Measurements from ENCODE around the gene MYO1B.
"Not testable (repeated sequence)": the region's sequence is repeated elsewhere in the genome, so short reads cannot be mapped to it uniquely, and the experiment has no call there.

MYO1B gene

GRCh38 chr2:191436368-191437055 is 191.3 kb downstream of the MYO1B start:
- no peaks in the 10 kb centered on the region for H3K4me1 ChIP-seq (ENCODE audit: insufficient read depth, low read length)
- H3K4me3 ChIP-seq (ENCODE audit: low read length), result no peak overlapping the region
- H3K36me3 ChIP-seq (ENCODE audit: insufficient read depth, low read length), result no peaks in the 10 kb centered on the region
- H3K9me3 ChIP-seq (ENCODE audit: low read length), result no peaks in the 10 kb centered on the region
- no peaks in the 10 kb centered on the region for H3K27me3 ChIP-seq (ENCODE audit: insufficient read depth, low read length)
- H2AFZ ChIP-seq (ENCODE audit: low read depth, low read length), result no peak overlapping the region

- H2AFZ ChIP-seq (ENCODE audit: low read depth, low read length), result no peak overlapping the region
- no peaks in the 10 kb centered on the region for H3K36me3 ChIP-seq (ENCODE audit: insufficient read depth, low read length)
- H3K9me3 ChIP-seq (ENCODE audit: low read length), result no peaks in the 10 kb centered on the region
- no peaks in the 10 kb centered on the region for H3K27me3 ChIP-seq (ENCODE audit: insufficient read depth, low read length)
- H3K4me3 ChIP-seq (ENCODE audit: low read length), result no peak overlapping the region
- H3K4me1 ChIP-seq (ENCODE audit: insufficient read depth, low read length), result no peaks in the 10 kb centered on the region
Measured at GRCh38 chr2:191439481-191439880, 194.3 kb downstream of the MYO1B start.

- no peak overlapping the region for H3K4me3 ChIP-seq (ENCODE audit: low read length)
- no peaks in the 10 kb centered on the region for H3K4me1 ChIP-seq (ENCODE audit: insufficient read depth, low read length)
- no peak overlapping the region for H2AFZ ChIP-seq (ENCODE audit: low read depth, low read length)
- H3K27me3 ChIP-seq (ENCODE audit: insufficient read depth, low read length), result no peaks in the 10 kb centered on the region
- H3K36me3 ChIP-seq (ENCODE audit: insufficient read depth, low read length), result no peaks in the 10 kb centered on the region
- no peaks in the 10 kb centered on the region for H3K9me3 ChIP-seq (ENCODE audit: low read length)
Measured at GRCh38 chr2:191441496-191442214, 196.5 kb downstream of the MYO1B start.

GRCh38 chr2:191443446-191443845 is 198.2 kb downstream of the MYO1B start:
- H3K4me1 ChIP-seq (ENCODE audit: insufficient read depth, low read length), result no peaks in the 10 kb centered on the region
- H3K4me3 ChIP-seq (ENCODE audit: low read length), result no peak overlapping the region
- H3K27me3 ChIP-seq (ENCODE audit: insufficient read depth, low read length), result no peaks in the 10 kb centered on the region
- no peak overlapping the region for H2AFZ ChIP-seq (ENCODE audit: low read depth, low read length)
- H3K9me3 ChIP-seq (ENCODE audit: low read length), result no peaks in the 10 kb centered on the region
- H3K36me3 ChIP-seq (ENCODE audit: insufficient read depth, low read length), result no peaks in the 10 kb centered on the region

GRCh38 chr2:191446910-191447309 is 201.7 kb downstream of the MYO1B start:
- Histone ChIP-seq H3K27me3 (ENCODE audit: insufficient read depth, low read length) (no peaks in the 10 kb centered on the region), H3K4me3 (ENCODE audit: low read length) (no peak overlapping the region), H3K9me3 (ENCODE audit: low read length) (no peaks in the 10 kb centered on the region), H3K36me3 (ENCODE audit: insufficient read depth, low read length) (no peaks in the 10 kb centered on the region), H3K4me1 (ENCODE audit: insufficient read depth, low read length) (no peaks in the 10 kb centered on the region), H2AFZ (ENCODE audit: low read depth, low read length) (no peak overlapping the region)

GRCh38 chr2:191451116-191451515 is 205.9 kb downstream of the MYO1B start:
- Histone ChIP-seq H3K36me3 (ENCODE audit: insufficient read depth, low read length) (no peaks in the 10 kb centered on the region), H3K4me1 (ENCODE audit: insufficient read depth, low read length) (no peaks in the 10 kb centered on the region), H3K9me3 (ENCODE audit: low read length) (peaks cover 2% of the 10 kb centered on the region), H2AFZ (ENCODE audit: low read depth, low read length) (no peak overlapping the region), H3K27me3 (ENCODE audit: insufficient read depth, low read length) (no peaks in the 10 kb centered on the region), H3K4me3 (ENCODE audit: low read length) (no peak overlapping the region)

GRCh38 chr2:191452065-191452464 is 206.9 kb downstream of the MYO1B start:
- peaks cover 2% of the 10 kb centered on the region for H3K9me3 ChIP-seq (ENCODE audit: low read length)
- no peak overlapping the region for H2AFZ ChIP-seq (ENCODE audit: low read depth, low read length)
- H3K27me3 ChIP-seq (ENCODE audit: insufficient read depth, low read length), result no peaks in the 10 kb centered on the region
- H3K36me3 ChIP-seq (ENCODE audit: insufficient read depth, low read length), result no peaks in the 10 kb centered on the region
- H3K4me3 ChIP-seq (ENCODE audit: low read length), result no peak overlapping the region
- no peaks in the 10 kb centered on the region for H3K4me1 ChIP-seq (ENCODE audit: insufficient read depth, low read length)

GRCh38 chr2:191453761-191454160 is 208.6 kb downstream of the MYO1B start:
- Histone ChIP-seq H3K36me3 (ENCODE audit: insufficient read depth, low read length) (no peaks in the 10 kb centered on the region), H3K4me1 (ENCODE audit: insufficient read depth, low read length) (no peaks in the 10 kb centered on the region), H3K27me3 (ENCODE audit: insufficient read depth, low read length) (no peaks in the 10 kb centered on the region), H2AFZ (ENCODE audit: low read depth, low read length) (no peak overlapping the region), H3K4me3 (ENCODE audit: low read length) (no peak overlapping the region), H3K9me3 (ENCODE audit: low read length) (peaks cover 2% of the 10 kb centered on the region)

- H3K9me3 ChIP-seq (ENCODE audit: low read length); H3K4me1 ChIP-seq (ENCODE audit: insufficient read depth, low read length); H3K4me3 ChIP-seq (ENCODE audit: low read length); H2AFZ ChIP-seq (ENCODE audit: low read depth, low read length); H3K27me3 ChIP-seq (ENCODE audit: insufficient read depth, low read length); H3K36me3 ChIP-seq (ENCODE audit: insufficient read depth, low read length): not testable (repeated sequence)
Measured at GRCh38 chr2:191456506-191456905, 211.3 kb downstream of the MYO1B start.

- H3K36me3 ChIP-seq (ENCODE audit: insufficient read depth, low read length), result no peaks in the 10 kb centered on the region
- H3K9me3 ChIP-seq (ENCODE audit: low read length), result peaks cover 2% of the 10 kb centered on the region
- no peak overlapping the region for H3K4me3 ChIP-seq (ENCODE audit: low read length)
- H2AFZ ChIP-seq (ENCODE audit: low read depth, low read length), result no peak overlapping the region
- H3K4me1 ChIP-seq (ENCODE audit: insufficient read depth, low read length), result no peaks in the 10 kb centered on the region
- no peaks in the 10 kb centered on the region for H3K27me3 ChIP-seq (ENCODE audit: insufficient read depth, low read length)
Measured at GRCh38 chr2:191459158-191459557, 214.0 kb downstream of the MYO1B start.

GRCh38 chr2:191462370-191462769 is 217.2 kb downstream of the MYO1B start:
- Histone ChIP-seq H2AFZ (ENCODE audit: low read depth, low read length) (no peak overlapping the region), H3K4me1 (ENCODE audit: insufficient read depth, low read length) (no peaks in the 10 kb centered on the region), H3K4me3 (ENCODE audit: low read length) (no peak overlapping the region), H3K27me3 (ENCODE audit: insufficient read depth, low read length) (no peaks in the 10 kb centered on the region), H3K9me3 (ENCODE audit: low read length) (no peaks in the 10 kb centered on the region), H3K36me3 (ENCODE audit: insufficient read depth, low read length) (no peaks in the 10 kb centered on the region)

- no peaks in the 10 kb centered on the region for H3K27me3 ChIP-seq (ENCODE audit: insufficient read depth, low read length)
- H3K9me3 ChIP-seq (ENCODE audit: low read length), result no peaks in the 10 kb centered on the region
- H3K36me3 ChIP-seq (ENCODE audit: insufficient read depth, low read length), result no peaks in the 10 kb centered on the region
- no peaks in the 10 kb centered on the region for H3K4me1 ChIP-seq (ENCODE audit: insufficient read depth, low read length)
- H3K4me3 ChIP-seq (ENCODE audit: low read length), result no peak overlapping the region
- no peak overlapping the region for H2AFZ ChIP-seq (ENCODE audit: low read depth, low read length)
Measured at GRCh38 chr2:191463790-191464189, 218.6 kb downstream of the MYO1B start.

- H3K9me3 ChIP-seq (ENCODE audit: low read length), result no peaks in the 10 kb centered on the region
- no peaks in the 10 kb centered on the region for H3K36me3 ChIP-seq (ENCODE audit: insufficient read depth, low read length)
- H3K27me3 ChIP-seq (ENCODE audit: insufficient read depth, low read length), result no peaks in the 10 kb centered on the region
- no peaks in the 10 kb centered on the region for H3K4me1 ChIP-seq (ENCODE audit: insufficient read depth, low read length)
- no peak overlapping the region for H3K4me3 ChIP-seq (ENCODE audit: low read length)
- H2AFZ ChIP-seq (ENCODE audit: low read depth, low read length), result no peak overlapping the region
Measured at GRCh38 chr2:191465766-191466420, 220.7 kb downstream of the MYO1B start.
